GM23338 (cell line): ENCODE data around the gene PVR. TPM values are rescaled to one million over a fixed set of nuclear protein-coding genes. Genes with fewer than 3 reads are reported as not detected.
A peak's percentile ranks its signal among the peaks of the same experiment; 100 is the strongest.

Experiments used
- ATAC-seq: fragments of 200-7000 bp; cut with Tn5 transposase; 3 replicates; pipeline ENCODE4 v1.9.1; 2020
- DNase-seq: peaks from one replicate; pipeline ENCODE4 v3.0.0-alpha.2; 2015; ENCODE audit warnings: low spot score
- H2AFZ ChIP-seq: fragments of 200-600 bp; sonication (generic); 2 replicates; pipeline ENCODE4 v1.8.0; 2016; ENCODE audit warnings: antibody characterized with exemption, mild to moderate bottlenecking, moderate library complexity
- H3F3A ChIP-seq: fragments of 200-600 bp; sonication (generic); replicated peaks from 2 replicates; pipeline ENCODE4 v1.8.0; 2017; ENCODE audit warnings: antibody characterized with exemption, mixed run types, low read depth
- H3K27ac ChIP-seq: fragments of 200-600 bp; sonication (generic); 2 replicates; pipeline ENCODE4 v1.6.1; 2016; ENCODE audit warnings: low read depth
- H3K27me3 ChIP-seq: fragments of 200-600 bp; sonication (generic); 2 replicates; pipeline ENCODE4 v1.8.0; 2016; ENCODE audit warnings: mild to moderate bottlenecking, mixed run types, moderate library complexity; ENCODE audit not compliant: insufficient read depth
- H3K36me3 ChIP-seq: fragments of 200-600 bp; sonication (generic); 2 replicates; pipeline ENCODE4 v1.8.0; 2016; ENCODE audit warnings: mild to moderate bottlenecking; ENCODE audit not compliant: insufficient read depth
- H3K4me1 ChIP-seq: fragments of 200-600 bp; sonication (generic); 2 replicates; pipeline ENCODE4 v1.8.0; 2016; ENCODE audit warnings: mild to moderate bottlenecking, moderate library complexity; ENCODE audit not compliant: insufficient read depth
- H3K4me2 ChIP-seq: fragments of 200-600 bp; sonication (generic); 2 replicates; pipeline ENCODE4 v1.7.1; 2017; ENCODE audit warnings: mixed run types
- H3K4me3 ChIP-seq: fragments of 200-600 bp; sonication (generic); 2 replicates; pipeline ENCODE4 v1.6.1; 2016; ENCODE audit warnings: mixed run types
- H3K79me2 ChIP-seq: fragments of 200-600 bp; sonication (generic); replicated peaks from 2 replicates; pipeline ENCODE4 v1.8.0; 2017; ENCODE audit warnings: mild to moderate bottlenecking; ENCODE audit not compliant: insufficient read depth
- H3K9me2 ChIP-seq: fragments of 200-600 bp; sonication (generic); 2 replicates; pipeline ENCODE4 v1.8.0; 2017; ENCODE audit not compliant: insufficient read depth
- H4K20me1 ChIP-seq: fragments of 200-600 bp; sonication (generic); replicated peaks from 2 replicates; pipeline ENCODE4 v1.8.0; 2017; ENCODE audit warnings: mild to moderate bottlenecking; ENCODE audit not compliant: insufficient read depth
- H3K27ac Mint-ChIP-seq: 2 replicates; pipeline ENCODE4 v1.8.0; 2020; ENCODE audit warnings: inconsistent platforms, mild to moderate bottlenecking, moderate library complexity, mixed read lengths
- H3K27me3 Mint-ChIP-seq: 3 replicates; pipeline ENCODE4 v1.8.0; 2022; ENCODE audit warnings: low read depth, mild to moderate bottlenecking, moderate library complexity, mixed read lengths, inconsistent platforms; ENCODE audit not compliant: insufficient read depth, poor library complexity
- H3K36me3 Mint-ChIP-seq: 3 replicates; pipeline ENCODE4 v1.8.0; 2021; ENCODE audit warnings: low read depth, mild to moderate bottlenecking, inconsistent platforms, moderate library complexity, mixed read lengths
- H3K4me1 Mint-ChIP-seq: 3 replicates; pipeline ENCODE4 v1.8.0; 2020; ENCODE audit warnings: mild to moderate bottlenecking, inconsistent platforms, mixed read lengths
- H3K4me3 Mint-ChIP-seq: 3 replicates; pipeline ENCODE4 v1.8.0; 2021; ENCODE audit warnings: moderate library complexity, mild to moderate bottlenecking, inconsistent platforms, mixed read lengths
- H3K9me3 Mint-ChIP-seq: 3 replicates; pipeline ENCODE4 v1.8.0; 2020; ENCODE audit warnings: moderate library complexity, mild to moderate bottlenecking, inconsistent platforms, mixed read lengths
- CREB1 ChIP-seq: fragments of 250-450 bp; sonication (Bioruptor Pico); IDR thresholded peaks from 2 replicates; pipeline ENCODE4 v1.5.0; 2020; ENCODE audit warnings: low read depth, mild to moderate bottlenecking, moderate library complexity
- EZH2 ChIP-seq: fragments of 200-600 bp; sonication (generic); IDR thresholded peaks from one replicate; pipeline ENCODE4 v1.8.0; 2017; ENCODE audit warnings: antibody characterized with exemption, mild to moderate bottlenecking, low read depth; ENCODE audit not compliant: unreplicated experiment
- EZH2phosphoT487 ChIP-seq: fragments of 200-600 bp; sonication (generic); IDR thresholded peaks from one replicate; pipeline ENCODE4 v1.8.1; 2018; ENCODE audit warnings: antibody characterized with exemption; ENCODE audit not compliant: unreplicated experiment
- JUNB ChIP-seq: IDR thresholded peaks from one replicate; pipeline ENCODE4 v1.6.1; 2016; ENCODE audit warnings: antibody characterized with exemption; ENCODE audit not compliant: unreplicated experiment
- NANOG ChIP-seq: IDR thresholded peaks from 2 replicates; pipeline ENCODE4 v1.6.1; 2016; ENCODE audit warnings: antibody characterized with exemption, borderline replicate concordance
- POLR2AphosphoS5 ChIP-seq: IDR thresholded peaks from 2 replicates; pipeline ENCODE4 v1.6.1; 2016; ENCODE audit warnings: antibody characterized with exemption, low read depth
- ZNF114 ChIP-seq: fragments of 250-450 bp; sonication (Bioruptor Pico); IDR thresholded peaks from 2 replicates; pipeline ENCODE4 v1.5.0; 2020; ENCODE audit warnings: mild to moderate bottlenecking, moderate library complexity
- ZNF331 ChIP-seq: fragments of 250-450 bp; sonication (Bioruptor Pico); IDR thresholded peaks from 2 replicates; pipeline ENCODE4 v1.5.0; 2020; ENCODE audit warnings: low read depth, mild to moderate bottlenecking, moderate library complexity
- polyA plus RNA-seq: library from polyadenylated mRNA; unstranded; fragments of >200 nt; fragmentation: Nextera tagmentation; extraction: Ambion mirVana; gene quantifications from 2 replicates; pipeline ENCODE4 v1.2.1, GENCODE V29; 2016
- total RNA-seq: library from RNA; depleted of rRNA; stranded (reverse); fragments of >200 nt; shearing (Covaris generic); gene quantifications from 2 replicates; pipeline ENCODE4 v1.2.3, GENCODE V29; 2014
- TF ChIP-seq, protein P1 (sequence below), 2 experiments: fragments of 200-600 bp in 1 of 2; sonication (generic) in 1 of 2; conservative IDR thresholded peaks; 2 replicates each; pipeline versions ENCODE4 v1.5.1 to v1.6.1; 2016 to 2017; ENCODE audit warnings: antibody characterized with exemption in 2 of 2, low read depth in 2 of 2, mild to moderate bottlenecking in 2 of 2, moderate library complexity in 1 of 2
- TF ChIP-seq, protein P2 (sequence below): IDR thresholded peaks from 2 replicates; pipeline ENCODE4 v1.6.1; 2016; ENCODE audit warnings: antibody characterized with exemption
- TF ChIP-seq, protein P3 (sequence below): IDR thresholded peaks from one replicate; pipeline ENCODE4 v1.6.1; 2018; ENCODE audit warnings: antibody characterized with exemption; ENCODE audit not compliant: unreplicated experiment

Gene PVR
- total and polyA plus RNA-seq, 2 experiments from 2014 or later: 4.8 to 19.0 TPM

DNA sequence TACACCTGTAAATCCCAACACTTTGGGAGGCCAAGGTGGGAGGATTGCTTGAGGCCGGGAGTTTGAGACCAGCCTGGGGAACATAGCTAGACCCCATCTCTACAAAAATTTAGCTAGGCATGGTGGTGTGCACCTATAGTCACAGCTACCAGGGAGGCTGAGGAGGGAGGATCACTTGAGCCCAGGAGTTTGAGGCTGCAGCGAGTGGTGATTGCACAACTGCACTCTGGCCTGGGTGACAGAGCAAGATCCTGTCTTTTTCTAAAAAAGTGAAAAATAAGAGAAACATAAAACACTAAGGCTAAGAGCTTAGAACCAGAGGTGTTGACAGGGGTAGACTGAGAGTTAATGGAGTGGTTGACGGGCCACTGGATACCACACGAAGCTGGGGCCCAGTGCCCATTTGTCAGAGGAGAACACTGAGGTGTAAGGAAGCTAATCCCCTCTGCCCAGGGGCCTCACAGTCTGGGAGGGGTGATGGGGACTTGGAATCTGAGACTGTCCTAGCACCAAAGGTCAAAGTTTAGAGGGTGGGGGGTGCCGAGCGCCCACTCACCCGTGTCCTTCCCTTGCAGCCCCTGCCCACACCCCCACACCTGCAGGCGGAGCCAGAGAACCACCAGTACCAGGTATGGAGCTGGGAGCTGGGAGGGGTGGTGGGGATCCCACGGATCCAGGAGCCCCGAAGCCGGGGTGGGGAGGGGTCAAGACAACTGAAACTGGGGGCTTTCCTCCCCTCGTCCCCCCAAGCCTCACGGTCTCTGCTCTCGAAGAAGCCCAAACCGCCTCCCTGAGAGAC is 38.5 kb downstream of the PVR start:
- no peak for ATAC-seq
- no peak overlapping the region for H3K4me2 ChIP-seq
- Mint-ChIP-seq H3K27ac (no peak overlapping the region), H3K27me3 (peaks cover 7% of the 10 kb centered on the region), H3K36me3 (no peaks in the 10 kb centered on the region), H3K4me3 (no peak overlapping the region; the same call in 2 of the 3 replicates), H3K4me1 (peaks cover 5% of the 10 kb centered on the region; the same call in 2 of the 3 replicates), H3K9me3 (no peaks in the 10 kb centered on the region)
- no peaks in the 10 kb centered on the region for H3K4me1 ChIP-seq
- no peak overlapping the region for H3K4me3 ChIP-seq
- H3K36me3 ChIP-seq: no peaks in the 10 kb centered on the region
- H3K27me3 ChIP-seq: no peaks in the 10 kb centered on the region
- TF ChIP-seq, protein P1, sequence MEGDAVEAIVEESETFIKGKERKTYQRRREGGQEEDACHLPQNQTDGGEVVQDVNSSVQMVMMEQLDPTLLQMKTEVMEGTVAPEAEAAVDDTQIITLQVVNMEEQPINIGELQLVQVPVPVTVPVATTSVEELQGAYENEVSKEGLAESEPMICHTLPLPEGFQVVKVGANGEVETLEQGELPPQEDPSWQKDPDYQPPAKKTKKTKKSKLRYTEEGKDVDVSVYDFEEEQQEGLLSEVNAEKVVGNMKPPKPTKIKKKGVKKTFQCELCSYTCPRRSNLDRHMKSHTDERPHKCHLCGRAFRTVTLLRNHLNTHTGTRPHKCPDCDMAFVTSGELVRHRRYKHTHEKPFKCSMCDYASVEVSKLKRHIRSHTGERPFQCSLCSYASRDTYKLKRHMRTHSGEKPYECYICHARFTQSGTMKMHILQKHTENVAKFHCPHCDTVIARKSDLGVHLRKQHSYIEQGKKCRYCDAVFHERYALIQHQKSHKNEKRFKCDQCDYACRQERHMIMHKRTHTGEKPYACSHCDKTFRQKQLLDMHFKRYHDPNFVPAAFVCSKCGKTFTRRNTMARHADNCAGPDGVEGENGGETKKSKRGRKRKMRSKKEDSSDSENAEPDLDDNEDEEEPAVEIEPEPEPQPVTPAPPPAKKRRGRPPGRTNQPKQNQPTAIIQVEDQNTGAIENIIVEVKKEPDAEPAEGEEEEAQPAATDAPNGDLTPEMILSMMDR (conservative IDR thresholded peaks at IDR 0.05; ENCODE audit: low read depth in 2 of 2): peak in 1 of 2 experiments; percentile 41; a peak in 2 of 4 replicates
- no peak for TF ChIP-seq ZNF331 (CRISPR knock-in tag)
- no peaks in the 10 kb centered on the region for H3F3A ChIP-seq
- H3K27ac ChIP-seq: no peak overlapping the region
- no peak overlapping the region for H2AFZ ChIP-seq
- no peak for DNase-seq
- H3K79me2 ChIP-seq: no peaks in the 10 kb centered on the region
- no peaks in the 10 kb centered on the region for H3K9me2 ChIP-seq
- H4K20me1 ChIP-seq: no peaks in the 10 kb centered on the region

DNA sequence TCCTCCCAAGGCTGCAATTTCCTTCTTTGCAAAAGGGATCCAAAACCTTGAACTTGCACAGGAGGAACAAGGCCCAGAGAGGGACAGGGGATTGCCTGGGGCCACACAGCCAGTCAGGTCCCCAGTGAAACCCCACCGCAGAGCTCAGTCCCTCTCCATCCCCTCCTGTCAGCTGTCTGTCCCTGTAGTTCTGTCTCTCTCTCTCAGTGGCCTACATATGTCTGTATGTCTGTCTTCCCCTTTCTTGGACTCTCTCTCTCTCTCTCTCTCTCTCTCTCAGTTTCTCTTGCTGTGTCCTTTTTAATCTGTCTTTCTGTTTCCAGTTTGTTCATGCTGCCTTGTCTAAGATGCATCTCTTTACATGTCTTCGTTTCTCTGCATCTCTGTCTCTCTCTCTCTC is 39.1 kb downstream of the PVR start:
- H4K20me1 ChIP-seq: no peaks in the 10 kb centered on the region
- TF ChIP-seq, protein P2, sequence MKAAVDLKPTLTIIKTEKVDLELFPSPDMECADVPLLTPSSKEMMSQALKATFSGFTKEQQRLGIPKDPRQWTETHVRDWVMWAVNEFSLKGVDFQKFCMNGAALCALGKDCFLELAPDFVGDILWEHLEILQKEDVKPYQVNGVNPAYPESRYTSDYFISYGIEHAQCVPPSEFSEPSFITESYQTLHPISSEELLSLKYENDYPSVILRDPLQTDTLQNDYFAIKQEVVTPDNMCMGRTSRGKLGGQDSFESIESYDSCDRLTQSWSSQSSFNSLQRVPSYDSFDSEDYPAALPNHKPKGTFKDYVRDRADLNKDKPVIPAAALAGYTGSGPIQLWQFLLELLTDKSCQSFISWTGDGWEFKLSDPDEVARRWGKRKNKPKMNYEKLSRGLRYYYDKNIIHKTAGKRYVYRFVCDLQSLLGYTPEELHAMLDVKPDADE: no peak
- TF ChIP-seq, protein P1 (conservative IDR thresholded peaks at IDR 0.05; ENCODE audit: low read depth in 2 of 2): no peak
- TF ChIP-seq, protein P3, sequence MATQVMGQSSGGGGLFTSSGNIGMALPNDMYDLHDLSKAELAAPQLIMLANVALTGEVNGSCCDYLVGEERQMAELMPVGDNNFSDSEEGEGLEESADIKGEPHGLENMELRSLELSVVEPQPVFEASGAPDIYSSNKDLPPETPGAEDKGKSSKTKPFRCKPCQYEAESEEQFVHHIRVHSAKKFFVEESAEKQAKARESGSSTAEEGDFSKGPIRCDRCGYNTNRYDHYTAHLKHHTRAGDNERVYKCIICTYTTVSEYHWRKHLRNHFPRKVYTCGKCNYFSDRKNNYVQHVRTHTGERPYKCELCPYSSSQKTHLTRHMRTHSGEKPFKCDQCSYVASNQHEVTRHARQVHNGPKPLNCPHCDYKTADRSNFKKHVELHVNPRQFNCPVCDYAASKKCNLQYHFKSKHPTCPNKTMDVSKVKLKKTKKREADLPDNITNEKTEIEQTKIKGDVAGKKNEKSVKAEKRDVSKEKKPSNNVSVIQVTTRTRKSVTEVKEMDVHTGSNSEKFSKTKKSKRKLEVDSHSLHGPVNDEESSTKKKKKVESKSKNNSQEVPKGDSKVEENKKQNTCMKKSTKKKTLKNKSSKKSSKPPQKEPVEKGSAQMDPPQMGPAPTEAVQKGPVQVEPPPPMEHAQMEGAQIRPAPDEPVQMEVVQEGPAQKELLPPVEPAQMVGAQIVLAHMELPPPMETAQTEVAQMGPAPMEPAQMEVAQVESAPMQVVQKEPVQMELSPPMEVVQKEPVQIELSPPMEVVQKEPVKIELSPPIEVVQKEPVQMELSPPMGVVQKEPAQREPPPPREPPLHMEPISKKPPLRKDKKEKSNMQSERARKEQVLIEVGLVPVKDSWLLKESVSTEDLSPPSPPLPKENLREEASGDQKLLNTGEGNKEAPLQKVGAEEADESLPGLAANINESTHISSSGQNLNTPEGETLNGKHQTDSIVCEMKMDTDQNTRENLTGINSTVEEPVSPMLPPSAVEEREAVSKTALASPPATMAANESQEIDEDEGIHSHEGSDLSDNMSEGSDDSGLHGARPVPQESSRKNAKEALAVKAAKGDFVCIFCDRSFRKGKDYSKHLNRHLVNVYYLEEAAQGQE: no peak
- no peak for TF ChIP-seq NANOG
- no peak for TF ChIP-seq CREB1 (CRISPR knock-in tag)
- no peak for TF ChIP-seq ZNF331 (CRISPR knock-in tag)
- TF ChIP-seq POLR2AphosphoS5: no peak
- TF ChIP-seq ZNF114 (CRISPR knock-in tag): no peak
- TF ChIP-seq EZH2phosphoT487: no peak
- TF ChIP-seq JUNB: no peak
- no peak for TF ChIP-seq EZH2
- ATAC-seq (no peak), DNase-seq (no peak)
- H3K27me3 Mint-ChIP-seq: peaks cover 7% of the 10 kb centered on the region
- no peaks in the 10 kb centered on the region for H3K27me3 ChIP-seq
- no peak overlapping the region for H3K4me3 ChIP-seq
- no peaks in the 10 kb centered on the region for H3K9me3 Mint-ChIP-seq
- no peaks in the 10 kb centered on the region for H3K36me3 ChIP-seq
- H3K79me2 ChIP-seq: no peaks in the 10 kb centered on the region
- no peak overlapping the region; the same call in 2 of the 3 replicates for H3K4me3 Mint-ChIP-seq
- H3K27ac Mint-ChIP-seq: no peak overlapping the region
- H3K9me2 ChIP-seq: no peaks in the 10 kb centered on the region
- H3K4me1 ChIP-seq: no peaks in the 10 kb centered on the region
- no peaks in the 10 kb centered on the region for H3K36me3 Mint-ChIP-seq
- H3K4me1 Mint-ChIP-seq: peaks cover 4% of the 10 kb centered on the region; the same call in 2 of the 3 replicates
- no peak overlapping the region for H3K27ac ChIP-seq
- no peak overlapping the region for H3K4me2 ChIP-seq
- no peak overlapping the region for H2AFZ ChIP-seq
- no peaks in the 10 kb centered on the region for H3F3A ChIP-seq
